Activated effector memory CD4-positive, alpha-beta T cell treated with anti-CD3 and anti-CD28 coated beads, Interleukin-2, amount 50 U/mL, for 16 hours (primary cell): ENCODE measurements around the gene TPST1.
"Not testable (repeated sequence)": the region's sequence is repeated elsewhere in the genome, so short reads cannot be mapped to it uniquely, and the experiment has no call there.

Source experiments
- DNase-seq: peaks from one replicate; pipeline ENCODE4 v3.0.0-alpha.2; 2020

Gene TPST1

GRCh38 chr7:66395128-66395571, 190.0 kb downstream of the TPST1 start:
- not testable (repeated sequence) for DNase-seq

- not testable (repeated sequence) for DNase-seq
Measured at GRCh38 chr7:66396052-66396451, 190.9 kb downstream of the TPST1 start.

- DNase-seq: not testable (repeated sequence)
Measured at GRCh38 chr7:66398841-66399240, 193.7 kb downstream of the TPST1 start.

GRCh38 chr7:66399566-66399965, 194.4 kb downstream of the TPST1 start:
- no peak for DNase-seq

- no peak for DNase-seq
Measured at GRCh38 chr7:66400400-66400799, 195.3 kb downstream of the TPST1 start.

GRCh38 chr7:66401126-66401525, 196.0 kb downstream of the TPST1 start:
- not testable (repeated sequence) for DNase-seq

- DNase-seq: not testable (repeated sequence)
Measured at GRCh38 chr7:66401932-66402331, 196.8 kb downstream of the TPST1 start.

GRCh38 chr7:66403564-66403963, 198.4 kb downstream of the TPST1 start:
- DNase-seq: no peak

- DNase-seq: no peak
Measured at GRCh38 chr7:66409493-66409892, 204.4 kb downstream of the TPST1 start.
